OCI-LY3 (cell line): Measurements from ENCODE around the gene ANKRD24.

Experiments used
- CTCF ChIP-seq: fragments of 200-600, 300-600 bp; sonication (generic); IDR thresholded peaks from 2 replicates; pipeline ENCODE4 v1.5.1; 2014; ENCODE audit warnings: antibody characterized with exemption, low read length, low read depth
- EZH2phosphoT487 ChIP-seq: fragments of 200-600 bp; shearing (Covaris generic); IDR thresholded peaks from 2 replicates; pipeline ENCODE4 v1.6.1; 2018; ENCODE audit warnings: antibody characterized with exemption, mixed run types, low read depth

- TF ChIP-seq CTCF (no peak), EZH2phosphoT487 (no peak)
Measured at GRCh38 chr19:4225885-4226284, 43.4 kb downstream of the ANKRD24 start.
